NCI-H2171 (cell line): ENCODE measurements around the gene TMEM117.
"Not testable (repeated sequence)": the region's sequence is repeated elsewhere in the genome, so short reads cannot be mapped to it uniquely, and the experiment has no call there.

Source experiments
- DNase-seq: peaks from one replicate; lab custom pipeline; 2025; lab: John Stamatoyannopoulos, UW

TMEM117 gene

GRCh38 chr12:44025499-44025898 is 189.6 kb downstream of the TMEM117 start:
- DNase-seq = no peak

- no peak for DNase-seq
These were observed 190.2 kb downstream of the TMEM117 start for GRCh38 chr12:44026046-44026445.

- not testable (repeated sequence) for DNase-seq
These were observed 191.0 kb downstream of the TMEM117 start for GRCh38 chr12:44026926-44027325.

- DNase-seq = no peak
These were observed 193.3 kb downstream of the TMEM117 start for GRCh38 chr12:44029194-44029593.

GRCh38 chr12:44031472-44032185 is 195.7 kb downstream of the TMEM117 start:
- DNase-seq = no peak

- no peak for DNase-seq
These were observed 199.0 kb downstream of the TMEM117 start for GRCh38 chr12:44034906-44035305.

- DNase-seq = no peak
These were observed 201.1 kb downstream of the TMEM117 start for GRCh38 chr12:44036875-44037443.

GRCh38 chr12:44038411-44038810 is 202.5 kb downstream of the TMEM117 start:
- no peak for DNase-seq

- DNase-seq = not testable (repeated sequence)
These were observed 208.6 kb downstream of the TMEM117 start for GRCh38 chr12:44044491-44044890.

- no peak for DNase-seq
These were observed 211.0 kb downstream of the TMEM117 start for GRCh38 chr12:44046732-44047417.

GRCh38 chr12:44052554-44052953 is 216.7 kb downstream of the TMEM117 start:
- no peak for DNase-seq

GRCh38 chr12:44053549-44054127 is 217.8 kb downstream of the TMEM117 start:
- no peak for DNase-seq

GRCh38 chr12:44054281-44054680 is 218.4 kb downstream of the TMEM117 start:
- no peak for DNase-seq

GRCh38 chr12:44058366-44058765 is 222.5 kb downstream of the TMEM117 start:
- DNase-seq = no peak

GRCh38 chr12:44059476-44059875 is 223.6 kb downstream of the TMEM117 start:
- no peak for DNase-seq

- no peak for DNase-seq
These were observed 227.8 kb downstream of the TMEM117 start for GRCh38 chr12:44063671-44064070.

- no peak for DNase-seq
These were observed 241.0 kb downstream of the TMEM117 start for GRCh38 chr12:44076871-44077270.

GRCh38 chr12:44077294-44077693 is 241.4 kb downstream of the TMEM117 start:
- DNase-seq = no peak

- DNase-seq = no peak
These were observed 242.4 kb downstream of the TMEM117 start for GRCh38 chr12:44078273-44078672.

GRCh38 chr12:44088647-44089046 is 252.8 kb downstream of the TMEM117 start:
- DNase-seq = no peak

- no peak for DNase-seq
These were observed 256.2 kb downstream of the TMEM117 start for GRCh38 chr12:44091948-44092606.

GRCh38 chr12:44098786-44099185 is 262.9 kb downstream of the TMEM117 start:
- DNase-seq = no peak
